H4 (cell line): Measurements from ENCODE around the gene UBL3. TPM values are rescaled to one million over a fixed set of nuclear protein-coding genes. Genes with fewer than 3 reads are reported as not detected.
A peak's percentile ranks its signal among the peaks of the same experiment; 100 is the strongest.

Experiments
- DNase-seq: peaks from one replicate; pipeline ENCODE4 v3.0.0-alpha.2; 2015; ENCODE audit warnings: low spot score
- total RNA-seq: library from RNA; depleted of rRNA; stranded (reverse); fragments of >200 nt; shearing (Covaris generic); gene quantifications from 2 replicates; pipeline ENCODE4 v1.2.3, GENCODE V29; 2014

The UBL3 gene
- total RNA-seq, 1 experiment from 2014 or later: 8.5 TPM

- DNase-seq: peak; percentile 91
Measured at GRCh38 chr13:29758531-29759114, 91.8 kb downstream of the UBL3 start.

- no peak for DNase-seq
Measured at GRCh38 chr13:29756506-29756905, 93.9 kb downstream of the UBL3 start.

- peak; percentile 77 for DNase-seq
Measured at GRCh38 chr13:29754473-29754806, 96.0 kb downstream of the UBL3 start.

- DNase-seq: peak; percentile 19
Measured at GRCh38 chr13:29753618-29754472, 96.6 kb downstream of the UBL3 start.

- DNase-seq: no peak
Measured at GRCh38 chr13:29752175-29752574, 98.2 kb downstream of the UBL3 start.

GRCh38 chr13:29750183-29750530 lies 100.3 kb downstream of the UBL3 start:
- DNase-seq: no peak

- DNase-seq: peak; percentile 67
Measured at GRCh38 chr13:29749401-29750182, 100.8 kb downstream of the UBL3 start.

GRCh38 chr13:29748097-29748496 lies 102.3 kb downstream of the UBL3 start:
- no peak for DNase-seq

GRCh38 chr13:29746148-29746677 lies 104.2 kb downstream of the UBL3 start:
- DNase-seq: no peak

- no peak for DNase-seq
Measured at GRCh38 chr13:29745704-29746103, 104.7 kb downstream of the UBL3 start.

GRCh38 chr13:29743201-29743786 lies 107.1 kb downstream of the UBL3 start:
- peak; percentile 87 for DNase-seq

- no peak for DNase-seq
Measured at GRCh38 chr13:29740961-29741360, 109.5 kb downstream of the UBL3 start.

- DNase-seq: no peak
Measured at GRCh38 chr13:29737061-29737460, 113.4 kb downstream of the UBL3 start.

GRCh38 chr13:29733147-29733611 lies 117.2 kb downstream of the UBL3 start:
- peak; percentile 12 for DNase-seq

- DNase-seq: no peak
Measured at GRCh38 chr13:29730253-29730652, 120.2 kb downstream of the UBL3 start.

- no peak for DNase-seq
Measured at GRCh38 chr13:29722415-29722814, 128.0 kb downstream of the UBL3 start.

- no peak for DNase-seq
Measured at GRCh38 chr13:29721766-29722165, 128.7 kb downstream of the UBL3 start.

- DNase-seq: no peak
Measured at GRCh38 chr13:29718694-29719093, 131.7 kb downstream of the UBL3 start.

- DNase-seq: no peak
Measured at GRCh38 chr13:29716493-29716892, 133.9 kb downstream of the UBL3 start.
